ENCODE measurements around the gene FBP1.

FBP1 gene

GRCh38 chr9:94648185-94648584 is 8.9 kb upstream of the FBP1 start:
- H3K4me3 ChIP-seq (ENCODE audit: control insufficient read depth in 1 of 7, extremely low read depth in 1 of 7, insufficient read depth in 4 of 7, low read depth in 2 of 7, low read length in 6 of 7) = no peak overlapping the region
- DNase-seq = no peak
- no peaks in the 10 kb centered on the region for H3K9me3 ChIP-seq (ENCODE audit: control extremely low read depth in 1 of 5, control insufficient read depth in 4 of 5, insufficient read depth in 2 of 5, low read depth in 1 of 5, low read length in 4 of 5)
- POLR2A ChIA-PET = interaction anchor here (0.7 kb wide), 1 partner anchor 12 kb away, joined by 3 read pairs; no protein-coding TSS in a partner anchor
- H3K27ac ChIP-seq (ENCODE audit: insufficient read depth in 1 of 2, low read depth in 1 of 2, low read length in 2 of 2, poor library complexity in 1 of 2, severe bottlenecking in 2 of 2) = no peak overlapping the region
- peaks cover 4 to 17% (median 5%) of the 10 kb centered on the region in 4 experiments for H3K4me1 ChIP-seq (ENCODE audit: control extremely low read depth in 1 of 4, control insufficient read depth in 4 of 4, insufficient read depth in 4 of 4, low read length in 3 of 4)
- WGBS (ENCODE audit: insufficient coverage) = 100% methylated on average over 2 of the region's 2 CpGs
- CTCF ChIA-PET = interaction anchor here (0.7 kb wide), 1 partner anchor 26 kb away, joined by 3 read pairs; no protein-coding TSS in a partner anchor
- no peaks in the 10 kb centered on the region for H3K36me3 ChIP-seq (ENCODE audit: control insufficient read depth in 4 of 4, insufficient read depth in 4 of 4, low read length in 3 of 4)
- H3K27me3 ChIP-seq (replicated peaks in 2 of 5; ENCODE audit: control insufficient read depth in 4 of 5, insufficient read depth in 5 of 5, low read length in 4 of 5) = peaks cover 0 to 2% (median 0%) of the 10 kb centered on the region in 5 experiments

GRCh38 chr9:94645901-94646300 is 6.6 kb upstream of the FBP1 start:
- CTCF ChIA-PET = interaction anchor here (1.0 to 1.8 kb wide), 2 partner anchors 27 to 35 kb away, joined by 3 to 4 read pairs; no protein-coding TSS in a partner anchor
- peaks cover 0 to 1% (median 0%) of the 10 kb centered on the region in 5 experiments for H3K27me3 ChIP-seq (replicated peaks in 2 of 5; ENCODE audit: control insufficient read depth in 4 of 5, insufficient read depth in 5 of 5, low read length in 4 of 5)
- H3K36me3 ChIP-seq (ENCODE audit: control insufficient read depth in 4 of 4, insufficient read depth in 4 of 4, low read length in 3 of 4) = no peaks in the 10 kb centered on the region
- 97% methylated on average over 6 of the region's 6 CpGs for WGBS (ENCODE audit: insufficient coverage)
- no peak for DNase-seq
- no peak overlapping the region for H3K27ac ChIP-seq (ENCODE audit: insufficient read depth in 1 of 2, low read depth in 1 of 2, low read length in 2 of 2, poor library complexity in 1 of 2, severe bottlenecking in 2 of 2)
- H3K4me3 ChIP-seq (ENCODE audit: control insufficient read depth in 1 of 7, extremely low read depth in 1 of 7, insufficient read depth in 4 of 7, low read depth in 2 of 7, low read length in 6 of 7) = no peak overlapping the region
- H3K4me1 ChIP-seq (ENCODE audit: control extremely low read depth in 1 of 4, control insufficient read depth in 4 of 4, insufficient read depth in 4 of 4, low read length in 3 of 4) = peaks cover 4 to 17% (median 5%) of the 10 kb centered on the region in 4 experiments
- H3K9me3 ChIP-seq (ENCODE audit: control extremely low read depth in 1 of 5, control insufficient read depth in 4 of 5, insufficient read depth in 2 of 5, low read depth in 1 of 5, low read length in 4 of 5) = no peaks in the 10 kb centered on the region
- POLR2A ChIA-PET = no interaction called here

GRCh38 chr9:94644543-94644942 is 5.2 kb upstream of the FBP1 start:
- no peak for DNase-seq
- H3K4me1 ChIP-seq (ENCODE audit: control extremely low read depth in 1 of 4, control insufficient read depth in 4 of 4, insufficient read depth in 4 of 4, low read length in 3 of 4) = peaks cover 5 to 21% (median 12%) of the 10 kb centered on the region in 4 experiments
- no peaks in the 10 kb centered on the region for H3K36me3 ChIP-seq (ENCODE audit: control insufficient read depth in 4 of 4, insufficient read depth in 4 of 4, low read length in 3 of 4)
- peaks cover 0 to 10% (median 7%) of the 10 kb centered on the region in 5 experiments for H3K27me3 ChIP-seq (replicated peaks in 2 of 5; ENCODE audit: control insufficient read depth in 4 of 5, insufficient read depth in 5 of 5, low read length in 4 of 5)
- 94% methylated on average over 5 of the region's 5 CpGs for WGBS (ENCODE audit: insufficient coverage)
- ChIA-PET CTCF (no interaction called here), POLR2A (no interaction called here)
- H3K9me3 ChIP-seq (ENCODE audit: control extremely low read depth in 1 of 5, control insufficient read depth in 4 of 5, insufficient read depth in 2 of 5, low read depth in 1 of 5, low read length in 4 of 5) = no peaks in the 10 kb centered on the region
- H3K4me3 ChIP-seq (ENCODE audit: control insufficient read depth in 1 of 7, extremely low read depth in 1 of 7, insufficient read depth in 4 of 7, low read depth in 2 of 7, low read length in 6 of 7) = no peak overlapping the region
- H3K27ac ChIP-seq (ENCODE audit: insufficient read depth in 1 of 2, low read depth in 1 of 2, low read length in 2 of 2, poor library complexity in 1 of 2, severe bottlenecking in 2 of 2) = no peak overlapping the region

- Histone ChIP-seq H3K27ac (ENCODE audit: insufficient read depth in 1 of 2, low read depth in 1 of 2, low read length in 2 of 2, poor library complexity in 1 of 2, severe bottlenecking in 2 of 2) (no peak overlapping the region), H3K4me1 (ENCODE audit: control extremely low read depth in 1 of 4, control insufficient read depth in 4 of 4, insufficient read depth in 4 of 4, low read length in 3 of 4) (peaks cover under 1 to 20% (median 14%) of the 10 kb centered on the region in 4 experiments), H3K9me3 (ENCODE audit: control extremely low read depth in 1 of 5, control insufficient read depth in 4 of 5, insufficient read depth in 2 of 5, low read depth in 1 of 5, low read length in 4 of 5) (no peaks in the 10 kb centered on the region), H3K27me3 (replicated peaks in 2 of 5; ENCODE audit: control insufficient read depth in 4 of 5, insufficient read depth in 5 of 5, low read length in 4 of 5) (peaks cover 0 to 16% (median 8%) of the 10 kb centered on the region in 5 experiments), H3K36me3 (ENCODE audit: control insufficient read depth in 4 of 4, insufficient read depth in 4 of 4, low read length in 3 of 4) (no peaks in the 10 kb centered on the region), H3K4me3 (ENCODE audit: control insufficient read depth in 1 of 7, extremely low read depth in 1 of 7, insufficient read depth in 4 of 7, low read depth in 2 of 7, low read length in 6 of 7) (no peak overlapping the region)
- CTCF ChIA-PET = no interaction called here
- 100% methylated on average over 4 of the region's 4 CpGs for WGBS (ENCODE audit: insufficient coverage)
- DNase-seq = no peak
- POLR2A ChIA-PET = no interaction called here
These were observed 4.4 kb upstream of the FBP1 start for GRCh38 chr9:94643741-94644140.

DNA sequence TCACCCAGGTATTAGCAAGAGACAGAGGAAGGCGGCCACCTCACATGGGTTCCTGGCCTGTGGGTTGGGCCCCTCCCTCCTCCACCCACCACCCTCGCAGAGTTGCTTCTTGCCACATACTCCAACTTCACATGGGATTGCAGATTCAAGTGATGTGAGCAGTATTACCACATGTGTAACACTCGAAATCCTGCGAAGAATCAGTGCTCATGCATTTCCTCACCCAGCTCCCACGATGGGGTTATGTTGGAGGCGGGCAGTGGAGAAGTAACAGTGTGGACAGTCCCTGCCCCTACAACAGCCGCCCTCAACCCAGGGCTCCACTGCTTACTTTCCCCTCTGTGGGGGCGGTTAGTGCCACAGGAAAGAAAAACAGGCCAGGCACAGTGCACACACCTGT is 3.9 kb upstream of the FBP1 start:
- Histone ChIP-seq H3K4me3 (ENCODE audit: control insufficient read depth in 1 of 7, extremely low read depth in 1 of 7, insufficient read depth in 4 of 7, low read depth in 2 of 7, low read length in 6 of 7) (no peak overlapping the region), H3K27ac (ENCODE audit: insufficient read depth in 1 of 2, low read depth in 1 of 2, low read length in 2 of 2, poor library complexity in 1 of 2, severe bottlenecking in 2 of 2) (no peak overlapping the region), H3K4me1 (ENCODE audit: control extremely low read depth in 1 of 4, control insufficient read depth in 4 of 4, insufficient read depth in 4 of 4, low read length in 3 of 4) (peaks cover 0 to 20% (median 19%) of the 10 kb centered on the region in 4 experiments), H3K9me3 (ENCODE audit: control extremely low read depth in 1 of 5, control insufficient read depth in 4 of 5, insufficient read depth in 2 of 5, low read depth in 1 of 5, low read length in 4 of 5) (no peaks in the 10 kb centered on the region), H3K36me3 (ENCODE audit: control insufficient read depth in 4 of 4, insufficient read depth in 4 of 4, low read length in 3 of 4) (no peaks in the 10 kb centered on the region), H3K27me3 (replicated peaks in 2 of 5; ENCODE audit: control insufficient read depth in 4 of 5, insufficient read depth in 5 of 5, low read length in 4 of 5) (peaks cover 0 to 19% (median 10%) of the 10 kb centered on the region in 5 experiments)
- WGBS (ENCODE audit: insufficient coverage) = 85% methylated on average over 4 of the region's 8 CpGs
- no peak for DNase-seq
- ChIA-PET CTCF (no interaction called here), POLR2A (no interaction called here)

GRCh38 chr9:94642501-94642900 is 3.2 kb upstream of the FBP1 start:
- CTCF ChIA-PET = interaction anchor here (1.2 kb wide), 1 partner anchor 10 kb away, joined by 3 read pairs; no protein-coding TSS in a partner anchor
- peaks cover 0 to 20% (median 10%) of the 10 kb centered on the region in 5 experiments for H3K27me3 ChIP-seq (replicated peaks in 2 of 5; ENCODE audit: control insufficient read depth in 4 of 5, insufficient read depth in 5 of 5, low read length in 4 of 5)
- 96% methylated on average over 5 of the region's 5 CpGs for WGBS (ENCODE audit: insufficient coverage)
- H3K9me3 ChIP-seq (ENCODE audit: control extremely low read depth in 1 of 5, control insufficient read depth in 4 of 5, insufficient read depth in 2 of 5, low read depth in 1 of 5, low read length in 4 of 5) = no peaks in the 10 kb centered on the region
- POLR2A ChIA-PET = no interaction called here
- H3K4me3 ChIP-seq (ENCODE audit: control insufficient read depth in 1 of 7, extremely low read depth in 1 of 7, insufficient read depth in 4 of 7, low read depth in 2 of 7, low read length in 6 of 7) = no peak overlapping the region
- H3K27ac ChIP-seq (ENCODE audit: insufficient read depth in 1 of 2, low read depth in 1 of 2, low read length in 2 of 2, poor library complexity in 1 of 2, severe bottlenecking in 2 of 2) = no peak overlapping the region
- H3K36me3 ChIP-seq (ENCODE audit: control insufficient read depth in 4 of 4, insufficient read depth in 4 of 4, low read length in 3 of 4) = no peaks in the 10 kb centered on the region
- H3K4me1 ChIP-seq (ENCODE audit: control extremely low read depth in 1 of 4, control insufficient read depth in 4 of 4, insufficient read depth in 4 of 4, low read length in 3 of 4) = peaks cover 0 to 21% (median 19%) of the 10 kb centered on the region in 4 experiments
- no peak for DNase-seq

DNA sequence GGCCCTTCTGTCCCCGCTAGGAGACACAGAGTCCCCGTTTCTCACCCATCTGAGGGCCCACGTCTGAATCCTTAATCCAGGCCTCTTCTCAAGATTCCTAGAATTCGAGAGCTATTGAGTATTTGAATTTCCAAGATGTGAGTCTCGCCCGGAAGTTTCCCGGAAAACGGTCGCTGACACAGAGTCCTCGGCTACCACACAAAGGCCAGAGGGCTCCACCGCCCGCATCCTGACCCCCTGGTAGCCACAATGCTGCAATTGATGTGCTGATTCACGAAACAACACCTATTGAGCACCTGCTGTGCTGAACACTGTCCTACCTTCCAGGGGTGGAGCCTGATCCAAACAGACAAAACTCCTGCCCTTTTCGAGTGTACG is 670 bp upstream of the FBP1 start:
- CTCF ChIA-PET = no interaction called here
- Histone ChIP-seq H3K27ac (ENCODE audit: insufficient read depth in 1 of 2, low read depth in 1 of 2, low read length in 2 of 2, poor library complexity in 1 of 2, severe bottlenecking in 2 of 2) (no peak overlapping the region), H3K4me1 (ENCODE audit: control extremely low read depth in 1 of 4, control insufficient read depth in 4 of 4, insufficient read depth in 4 of 4, low read length in 3 of 4) (peaks cover 0 to 21% (median 19%) of the 10 kb centered on the region in 4 experiments), H3K27me3 (replicated peaks in 2 of 5; ENCODE audit: control insufficient read depth in 4 of 5, insufficient read depth in 5 of 5, low read length in 4 of 5) (peaks cover 0 to 20% (median 14%) of the 10 kb centered on the region in 5 experiments), H3K9me3 (ENCODE audit: control extremely low read depth in 1 of 5, control insufficient read depth in 4 of 5, insufficient read depth in 2 of 5, low read depth in 1 of 5, low read length in 4 of 5) (no peaks in the 10 kb centered on the region), H3K36me3 (ENCODE audit: control insufficient read depth in 4 of 4, insufficient read depth in 4 of 4, low read length in 3 of 4) (no peaks in the 10 kb centered on the region), H3K4me3 (ENCODE audit: control insufficient read depth in 1 of 7, extremely low read depth in 1 of 7, insufficient read depth in 4 of 7, low read depth in 2 of 7, low read length in 6 of 7) (peak overlapping the region in 6 of 7 experiments; percentile 28 to 80 (median 66))
- WGBS (ENCODE audit: insufficient coverage) = 22% methylated on average over 9 of the region's 15 CpGs
- no peak for DNase-seq
- POLR2A ChIA-PET = interaction anchor here (0.6 to 1.0 kb wide), 3 partner anchors 9 to 23 kb away, joined by 3 to 4 read pairs (median 3); no protein-coding TSS in a partner anchor
